Mononuclear cell (primary cell): ENCODE measurements around the gene CMTR1. TPM values are rescaled to one million over a fixed set of nuclear protein-coding genes. Genes with fewer than 3 reads are reported as not detected.
"Not testable (repeated sequence)": the region's sequence is repeated elsewhere in the genome, so short reads cannot be mapped to it uniquely, and the experiment has no call there.

Source experiments
- H3K27me3 ChIP-seq: 2 replicates; pipeline ENCODE4 v1.6.0; 2011; ENCODE audit warnings: low read length, control low read depth; ENCODE audit not compliant: insufficient read depth
- H3K4me1 ChIP-seq: 2 replicates; pipeline ENCODE4 v1.5.1; 2011; ENCODE audit warnings: mild to moderate bottlenecking, low read length, control low read depth; ENCODE audit not compliant: insufficient read depth
- H3K4me3 ChIP-seq: 2 replicates; pipeline ENCODE4 v1.5.1; 2011; ENCODE audit warnings: mild to moderate bottlenecking, low read length, moderate library complexity
- H3K9me3 ChIP-seq: 2 replicates; pipeline ENCODE4 v1.5.1; 2011; ENCODE audit warnings: low read depth, mild to moderate bottlenecking, control low read depth, low read length
- total RNA-seq: library from RNA; depleted of rRNA; stranded (reverse); fragments of >200 nt; gene quantifications from one replicate; pipeline ENCODE4 v1.2.3, GENCODE V29; 2012

Gene CMTR1
- total RNA-seq, 1 donor: 40.9 TPM

GRCh38 chr6:37418722-37419121 is 14.3 kb upstream of the CMTR1 start:
- H3K27me3 ChIP-seq: no peaks in the 10 kb centered on the region
- no peaks in the 10 kb centered on the region for H3K9me3 ChIP-seq
- H3K4me3 ChIP-seq: no peak overlapping the region
- H3K4me1 ChIP-seq: no peaks in the 10 kb centered on the region

- Histone ChIP-seq H3K4me1 (no peaks in the 10 kb centered on the region), H3K4me3 (no peak overlapping the region), H3K9me3 (no peaks in the 10 kb centered on the region), H3K27me3 (peaks cover 19% of the 10 kb centered on the region)
Observed at GRCh38 chr6:37426058-37426944, 6.7 kb upstream of the CMTR1 start.

- Histone ChIP-seq H3K27me3 (peaks cover 19% of the 10 kb centered on the region), H3K9me3 (no peaks in the 10 kb centered on the region), H3K4me1 (no peaks in the 10 kb centered on the region), H3K4me3 (no peak overlapping the region)
Observed at GRCh38 chr6:37426945-37427510, 6.0 kb upstream of the CMTR1 start.

DNA sequence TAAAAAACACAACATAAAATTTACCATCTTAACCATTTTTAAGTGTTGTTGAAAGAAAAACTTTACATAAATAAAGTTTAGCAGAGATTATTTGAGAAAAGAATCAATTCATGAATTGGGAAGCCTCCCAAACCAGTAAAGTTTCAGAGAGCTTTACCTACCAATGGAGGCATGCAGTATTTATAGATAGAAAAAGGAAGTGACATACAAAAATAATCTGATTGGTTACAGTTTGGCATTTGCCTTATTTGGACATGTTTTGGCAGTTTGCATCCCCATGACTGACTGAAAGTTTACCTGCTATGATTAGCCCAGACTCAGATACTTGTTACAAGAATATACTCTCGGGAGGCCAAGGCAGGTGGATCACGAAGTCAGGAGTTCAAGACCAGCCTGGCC is 3.7 kb upstream of the CMTR1 start:
- H3K4me3 ChIP-seq: no peak overlapping the region
- no peaks in the 10 kb centered on the region for H3K9me3 ChIP-seq
- peaks cover 19% of the 10 kb centered on the region for H3K27me3 ChIP-seq
- H3K4me1 ChIP-seq: peaks cover 13% of the 10 kb centered on the region

DNA sequence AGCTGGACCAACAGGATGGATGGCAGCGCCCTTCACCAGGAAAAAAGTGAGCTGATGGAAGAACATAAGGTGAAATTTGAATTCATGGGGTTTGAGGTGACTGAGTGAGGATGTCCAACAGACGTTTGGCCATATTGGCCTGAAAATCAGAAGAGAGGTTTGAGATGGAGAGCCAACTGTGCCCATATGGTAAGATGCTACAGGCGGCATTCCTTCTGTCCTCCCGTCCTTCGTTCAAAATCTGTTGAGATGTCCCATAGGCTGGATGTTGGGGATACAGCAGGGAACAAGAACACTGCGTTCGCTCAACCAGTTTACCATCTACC is 468 bp upstream of the CMTR1 start:
- H3K4me1 ChIP-seq: peaks cover 25% of the 10 kb centered on the region

GRCh38 chr6:37433657-37434271 is 743 bp downstream of the CMTR1 start:
- H3K9me3 ChIP-seq: no peaks in the 10 kb centered on the region
- H3K4me1 ChIP-seq: peaks cover 25% of the 10 kb centered on the region
- peak overlapping the region; percentile 60 for H3K4me3 ChIP-seq
- H3K27me3 ChIP-seq: peaks cover 4% of the 10 kb centered on the region

More for the DNA sequence above, 468 bp upstream of the CMTR1 start:
- H3K27me3 ChIP-seq: peaks cover 7% of the 10 kb centered on the region
- no peaks in the 10 kb centered on the region for H3K9me3 ChIP-seq
- peak overlapping the region; percentile 60 for H3K4me3 ChIP-seq

DNA sequence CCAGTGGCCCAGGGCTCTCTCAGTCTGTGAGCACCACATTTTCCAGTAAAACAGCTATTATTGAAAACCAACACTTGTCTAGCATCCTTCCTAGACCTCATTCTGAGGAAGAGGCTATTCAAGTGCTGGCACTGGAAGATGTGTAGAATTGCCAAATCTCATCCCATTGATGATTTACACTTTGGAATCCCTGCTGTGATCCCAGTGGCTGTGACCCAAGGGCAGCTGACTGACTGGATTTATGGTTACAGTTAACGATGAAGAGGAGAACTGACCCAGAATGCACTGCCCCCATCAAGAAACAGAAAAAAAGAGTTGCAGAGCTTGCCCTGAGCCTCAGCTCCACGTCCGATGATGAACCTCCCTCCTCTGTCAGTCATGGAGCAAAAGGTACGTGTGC is 2.4 kb downstream of the CMTR1 start:
- no peaks in the 10 kb centered on the region for H3K9me3 ChIP-seq
- H3K4me3 ChIP-seq: no peak overlapping the region

GRCh38 chr6:37435816-37436215 is 2.8 kb downstream of the CMTR1 start:
- Histone ChIP-seq H3K9me3 (no peaks in the 10 kb centered on the region), H3K27me3 (no peaks in the 10 kb centered on the region), H3K4me3 (no peak overlapping the region), H3K4me1 (peaks cover 26% of the 10 kb centered on the region)

More for the DNA sequence above, 2.4 kb downstream of the CMTR1 start:
- Histone ChIP-seq H3K4me1 (peaks cover 25% of the 10 kb centered on the region), H3K27me3 (no peaks in the 10 kb centered on the region)

- Histone ChIP-seq H3K4me3 (no peak overlapping the region), H3K27me3 (no peaks in the 10 kb centered on the region), H3K9me3 (no peaks in the 10 kb centered on the region), H3K4me1 (peaks cover 29% of the 10 kb centered on the region)
Observed at GRCh38 chr6:37438930-37439329, 5.9 kb downstream of the CMTR1 start.

GRCh38 chr6:37441651-37442050 is 8.6 kb downstream of the CMTR1 start:
- Histone ChIP-seq H3K4me3 (no peak overlapping the region), H3K27me3 (no peaks in the 10 kb centered on the region), H3K4me1 (peaks cover 13% of the 10 kb centered on the region), H3K9me3 (no peaks in the 10 kb centered on the region)

- Histone ChIP-seq H3K27me3 (no peaks in the 10 kb centered on the region), H3K4me3 (no peak overlapping the region), H3K4me1 (peaks cover 13% of the 10 kb centered on the region), H3K9me3 (no peaks in the 10 kb centered on the region)
Observed at GRCh38 chr6:37442416-37443215, 9.6 kb downstream of the CMTR1 start.

DNA sequence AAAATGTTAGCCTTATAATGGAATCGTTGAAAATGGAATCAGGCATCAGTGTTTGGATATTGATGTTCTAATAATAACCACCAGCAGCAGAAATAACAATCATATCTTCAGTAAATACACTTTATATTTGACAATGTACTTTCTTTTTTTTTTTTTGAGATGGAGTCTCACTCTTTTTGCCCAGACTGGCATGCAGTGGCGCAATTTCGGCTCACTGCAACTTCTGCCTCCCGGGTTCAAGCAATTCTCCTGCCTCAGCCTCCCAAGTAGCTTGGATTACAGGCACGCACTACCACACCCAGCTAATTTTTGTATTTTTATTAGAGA is 10.2 kb downstream of the CMTR1 start:
- H3K27me3 ChIP-seq, H3K4me3 ChIP-seq, H3K9me3 ChIP-seq: not testable (repeated sequence)
- H3K4me1 ChIP-seq: peaks cover 13% of the 10 kb centered on the region

DNA sequence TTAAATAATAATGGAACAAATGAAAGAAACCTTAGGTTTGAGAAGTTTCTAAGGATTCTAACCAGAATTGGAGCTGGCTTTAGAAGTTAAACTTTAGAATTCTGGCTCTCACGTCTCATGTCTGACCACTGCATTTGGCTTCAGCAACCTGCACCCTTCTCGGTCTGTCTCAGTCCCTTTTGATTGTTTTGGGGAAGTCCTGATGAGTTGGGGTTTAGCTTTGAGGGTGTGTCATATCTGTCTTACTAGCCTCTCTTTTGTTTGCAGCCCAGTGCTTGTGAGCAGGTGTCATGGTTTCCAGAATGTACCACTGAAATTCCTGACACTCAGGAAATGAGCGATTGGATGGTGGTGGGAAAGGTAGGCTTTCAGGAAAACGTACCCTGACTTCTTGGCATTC is 17.0 kb downstream of the CMTR1 start:
- no peaks in the 10 kb centered on the region for H3K27me3 ChIP-seq
- no peaks in the 10 kb centered on the region for H3K9me3 ChIP-seq
- no peak overlapping the region for H3K4me3 ChIP-seq
- no peaks in the 10 kb centered on the region for H3K4me1 ChIP-seq

DNA sequence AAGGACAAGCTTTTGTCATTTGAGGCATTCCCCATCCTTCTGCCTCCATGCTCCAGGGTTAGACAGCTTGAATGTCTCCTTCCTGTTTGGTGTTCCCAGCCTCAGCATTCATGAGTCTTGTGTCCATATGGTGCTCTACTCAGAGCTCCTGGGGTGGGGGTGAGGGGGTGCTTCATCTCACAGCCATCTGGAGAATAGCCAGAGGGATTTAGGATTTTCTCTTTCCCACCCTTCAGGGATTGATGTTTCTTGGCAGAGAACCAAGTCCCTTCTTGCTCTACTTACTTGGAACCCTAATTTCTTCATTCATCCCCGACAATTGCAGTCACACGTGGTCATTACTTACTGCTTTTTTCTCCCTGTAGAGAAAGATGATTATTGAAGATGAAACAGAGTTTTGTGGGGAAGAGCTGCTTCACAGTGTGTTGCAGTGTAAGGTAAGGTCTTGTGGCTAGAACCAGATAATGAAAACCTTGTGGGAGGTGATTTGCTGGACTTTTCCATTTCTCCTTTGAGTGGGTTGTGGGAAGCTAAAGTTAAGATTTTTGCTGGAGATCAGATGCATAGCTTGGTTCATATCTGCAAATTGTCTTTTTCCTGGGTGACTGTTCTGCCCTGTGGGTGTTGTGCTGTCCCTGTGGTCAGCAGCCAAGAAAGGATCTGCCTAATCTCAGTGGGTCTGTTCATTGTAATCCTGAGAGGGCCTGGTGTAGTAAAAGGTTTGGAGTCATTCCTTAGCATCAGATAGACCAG is 18.6 kb downstream of the CMTR1 start:
- no peaks in the 10 kb centered on the region for H3K9me3 ChIP-seq
- no peaks in the 10 kb centered on the region for H3K27me3 ChIP-seq
- no peak overlapping the region for H3K4me3 ChIP-seq
- H3K4me1 ChIP-seq: no peaks in the 10 kb centered on the region
